AG04450 (cell line): ENCODE data around the gene ECE2. TPM values are rescaled to one million over a fixed set of nuclear protein-coding genes. Genes with fewer than 3 reads are reported as not detected.
"Not testable (repeated sequence)": the region's sequence is repeated elsewhere in the genome, so short reads cannot be mapped to it uniquely, and the experiment has no call there.

ENCODE experiments used
- CTCF ChIA-PET: fragments of 300-600, 350-600 bp; formaldehyde crosslinking; extraction: SDS; loops from one replicate; lab custom pipeline; 2022; ENCODE audit warnings: antibody characterized with exemption, inconsistent platforms; lab: Charles Lee
- POLR2A ChIA-PET: fragments of 350-600 bp; formaldehyde crosslinking; extraction: SDS; loops from one replicate; lab custom pipeline; 2021; ENCODE audit warnings: antibody characterized with exemption, inconsistent platforms; lab: Yijun Ruan, JAX
- DNase-seq: peaks from one replicate; pipeline ENCODE4 v3.0.0-alpha.2; 2011; ENCODE audit warnings: low read depth, low spot score
- H3K27ac ChIP-seq: one replicate; pipeline ENCODE4 v1.5.1; 2012; ENCODE audit warnings: low read depth, low read length, control low read depth
- H3K27me3 ChIP-seq: one replicate; pipeline ENCODE4 v1.6.0; 2012; ENCODE audit warnings: low read length; ENCODE audit not compliant: control insufficient read depth, insufficient read depth
- H3K4me3 ChIP-seq: 2 replicates; pipeline ENCODE4 v1.5.1; 2011; ENCODE audit warnings: mild to moderate bottlenecking, low read depth, low read length, control low read depth
- H3K9me3 ChIP-seq: 2 replicates; pipeline ENCODE4 v1.5.1; 2012; ENCODE audit warnings: low read length; ENCODE audit not compliant: control insufficient read depth, insufficient read depth
- polyA plus RNA-seq: library from polyadenylated mRNA; depleted of rRNA; stranded (reverse); fragments of >200 nt; gene quantifications from 2 replicates; pipeline ENCODE4 v1.2.3, GENCODE V29; 2011
- TF ChIP-seq, protein P1 (sequence below): IDR thresholded peaks from 2 replicates; pipeline ENCODE4 v1.5.1; 2011; ENCODE audit warnings: low read depth, low read length, control low read depth, inconsistent platforms

The ECE2 gene
- polyA plus RNA-seq, 1 experiment, result not detected

DNA sequence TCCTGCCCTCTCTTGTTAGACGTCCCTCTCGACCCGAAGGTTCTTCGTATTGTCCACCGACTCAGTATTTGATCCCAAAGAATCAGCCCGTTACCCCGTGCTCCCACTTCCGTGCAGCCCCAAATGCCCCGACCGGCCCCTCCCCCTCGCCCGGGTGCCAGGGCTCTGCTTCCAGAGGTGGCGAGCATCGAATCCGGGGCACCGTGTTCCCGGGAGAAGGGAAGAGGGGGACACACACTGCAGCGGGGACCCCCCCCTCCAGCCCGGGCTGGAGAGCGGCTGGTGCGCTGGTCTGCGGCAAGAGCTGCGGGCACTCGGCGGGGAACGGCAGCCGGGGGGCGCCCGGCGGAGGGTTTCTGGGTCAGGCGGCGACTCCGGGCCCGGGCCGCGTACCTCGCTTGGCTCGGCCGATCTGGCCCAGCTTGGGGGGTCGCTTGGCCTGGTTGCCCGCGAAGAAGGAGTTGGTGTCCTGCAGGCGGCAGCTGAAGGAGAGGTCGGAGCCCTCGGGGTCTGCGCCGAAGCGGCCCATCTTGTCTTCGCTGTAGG, 15.0 kb upstream of the ECE2 start:
- no peak overlapping the region for H3K27ac ChIP-seq
- peak overlapping the region; percentile 59 for H3K4me3 ChIP-seq
- POLR2A ChIA-PET, result interaction anchor here (0.8 kb wide), 1 partner anchor 32 kb away, joined by 3 read pairs; no protein-coding TSS in a partner anchor
- CTCF ChIA-PET, result interaction anchor here (1.1 to 4.0 kb wide), 3 partner anchors 9 to 33 kb away, joined by 3 to 19 read pairs (median 7); partner anchors contain the start of gene EEF1AKMT4
- peaks cover 31% of the 10 kb centered on the region for H3K27me3 ChIP-seq
- DNase-seq, result no peak
- no peaks in the 10 kb centered on the region for H3K9me3 ChIP-seq
- TF ChIP-seq, protein P1, sequence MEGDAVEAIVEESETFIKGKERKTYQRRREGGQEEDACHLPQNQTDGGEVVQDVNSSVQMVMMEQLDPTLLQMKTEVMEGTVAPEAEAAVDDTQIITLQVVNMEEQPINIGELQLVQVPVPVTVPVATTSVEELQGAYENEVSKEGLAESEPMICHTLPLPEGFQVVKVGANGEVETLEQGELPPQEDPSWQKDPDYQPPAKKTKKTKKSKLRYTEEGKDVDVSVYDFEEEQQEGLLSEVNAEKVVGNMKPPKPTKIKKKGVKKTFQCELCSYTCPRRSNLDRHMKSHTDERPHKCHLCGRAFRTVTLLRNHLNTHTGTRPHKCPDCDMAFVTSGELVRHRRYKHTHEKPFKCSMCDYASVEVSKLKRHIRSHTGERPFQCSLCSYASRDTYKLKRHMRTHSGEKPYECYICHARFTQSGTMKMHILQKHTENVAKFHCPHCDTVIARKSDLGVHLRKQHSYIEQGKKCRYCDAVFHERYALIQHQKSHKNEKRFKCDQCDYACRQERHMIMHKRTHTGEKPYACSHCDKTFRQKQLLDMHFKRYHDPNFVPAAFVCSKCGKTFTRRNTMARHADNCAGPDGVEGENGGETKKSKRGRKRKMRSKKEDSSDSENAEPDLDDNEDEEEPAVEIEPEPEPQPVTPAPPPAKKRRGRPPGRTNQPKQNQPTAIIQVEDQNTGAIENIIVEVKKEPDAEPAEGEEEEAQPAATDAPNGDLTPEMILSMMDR, result no peak

DNA sequence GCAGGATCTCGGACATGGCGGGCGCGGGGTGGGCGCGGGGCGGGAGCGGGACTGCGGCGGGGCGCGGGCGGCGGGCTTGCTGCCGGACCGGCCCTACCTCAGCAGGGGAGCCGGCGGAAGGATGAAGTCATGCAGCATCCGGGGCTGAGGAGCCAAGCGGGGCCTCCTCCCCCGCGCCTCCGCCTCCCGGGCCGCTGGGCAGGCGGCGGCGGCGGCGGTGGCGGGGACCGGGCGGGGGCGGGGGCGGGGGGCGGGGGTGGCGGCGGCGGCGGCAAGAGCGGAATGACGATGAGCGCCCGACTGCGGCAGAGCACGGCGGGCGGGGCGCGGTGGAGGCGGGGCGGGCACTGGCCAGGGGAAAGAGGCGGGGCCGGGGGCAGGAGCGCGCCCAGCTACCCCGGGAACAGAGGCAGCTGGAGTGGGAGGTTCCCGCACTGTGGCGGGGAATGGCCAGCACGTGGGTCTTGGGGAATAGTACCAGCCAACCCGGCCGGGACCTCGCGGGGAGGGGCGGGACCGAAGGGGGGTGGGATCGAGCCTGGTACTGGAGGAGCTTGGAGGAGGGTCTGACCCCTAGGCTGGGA, 14.5 kb upstream of the ECE2 start, which contains the start of gene CAMK2N2:
CAMK2N2 (minus strand) TSS at position 284 of the 584 bp plus-strand sequence; CDS start at position 16, 268 bp downstream.
- POLR2A ChIA-PET, result interaction anchor here (0.6 kb wide), 1 partner anchor 345 kb away, joined by 5 read pairs; no protein-coding TSS in a partner anchor
- H3K27ac ChIP-seq, result no peak within 1 kb of the TSS
- no peak for DNase-seq
- no peaks in the 10 kb centered on the region for H3K9me3 ChIP-seq
- H3K27me3 ChIP-seq, result peaks cover 31% of the 10 kb centered on the region
- CTCF ChIA-PET, result interaction anchor here (0.6 to 4.0 kb wide), 2 partner anchors 12 to 152 kb away, joined by 4 to 19 read pairs; partner anchors contain the start of gene EEF1AKMT4
- H3K4me3 ChIP-seq, result peak within 1 kb of the TSS; percentile 59
- TF ChIP-seq, protein P1, result no peak

DNA sequence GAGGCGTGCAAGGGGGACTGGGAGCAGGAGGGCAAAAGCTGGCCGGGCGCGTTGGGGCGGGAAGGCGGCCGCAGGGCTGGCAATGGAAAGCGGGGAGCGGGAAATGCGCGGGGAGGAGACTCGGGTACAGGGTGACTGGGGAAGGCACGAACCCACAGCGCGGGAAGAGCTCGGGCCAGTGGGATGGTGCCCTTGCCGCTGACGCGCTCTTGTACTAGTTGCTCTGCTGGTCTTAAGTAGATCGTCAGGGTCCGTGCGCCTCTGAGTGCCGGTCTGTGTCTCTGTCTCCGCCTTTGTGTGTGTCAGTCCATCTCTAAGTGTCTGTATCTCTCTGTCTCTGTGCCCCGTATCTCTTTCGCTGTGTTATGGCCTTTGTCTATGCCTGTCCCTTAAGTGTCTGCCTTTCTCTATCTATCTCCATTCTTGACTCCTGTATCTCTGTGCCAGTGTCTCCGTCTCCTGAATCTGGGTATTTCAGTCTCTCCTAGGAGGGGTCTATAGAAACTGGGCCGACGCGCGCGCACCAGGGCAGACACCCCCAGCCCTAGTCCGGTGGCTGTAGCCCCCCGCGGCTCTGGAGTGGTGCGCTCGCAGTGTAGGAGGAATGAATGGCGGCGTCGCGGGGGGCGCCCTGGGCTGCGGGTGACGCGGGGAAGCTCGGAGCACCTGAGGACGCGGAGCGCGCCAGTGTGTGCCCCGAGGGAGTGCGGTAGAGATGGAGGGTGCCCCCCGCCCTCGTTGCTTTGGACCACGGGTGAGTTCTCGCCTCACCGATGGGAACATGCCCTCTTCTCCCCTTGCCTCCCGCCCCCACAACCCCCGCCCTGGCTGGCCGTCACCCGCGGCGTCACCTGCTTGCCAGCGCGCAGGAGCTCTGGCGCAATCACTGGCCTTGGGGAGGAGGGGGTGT, 13.7 kb upstream of the ECE2 start:
- ChIA-PET POLR2A (interaction anchor here (0.6 kb wide), 1 partner anchor 346 kb away, joined by 5 read pairs; no protein-coding TSS in a partner anchor), CTCF (interaction anchor here (0.6 to 4.0 kb wide), 2 partner anchors 12 to 153 kb away, joined by 4 to 19 read pairs; partner anchors contain the start of gene EEF1AKMT4)
- Histone ChIP-seq H3K27me3 (peaks cover 31% of the 10 kb centered on the region), H3K27ac (no peak overlapping the region), H3K4me3 (peak overlapping the region; percentile 59), H3K9me3 (no peaks in the 10 kb centered on the region)
- TF ChIP-seq, protein P1, result no peak
- no peak for DNase-seq

DNA sequence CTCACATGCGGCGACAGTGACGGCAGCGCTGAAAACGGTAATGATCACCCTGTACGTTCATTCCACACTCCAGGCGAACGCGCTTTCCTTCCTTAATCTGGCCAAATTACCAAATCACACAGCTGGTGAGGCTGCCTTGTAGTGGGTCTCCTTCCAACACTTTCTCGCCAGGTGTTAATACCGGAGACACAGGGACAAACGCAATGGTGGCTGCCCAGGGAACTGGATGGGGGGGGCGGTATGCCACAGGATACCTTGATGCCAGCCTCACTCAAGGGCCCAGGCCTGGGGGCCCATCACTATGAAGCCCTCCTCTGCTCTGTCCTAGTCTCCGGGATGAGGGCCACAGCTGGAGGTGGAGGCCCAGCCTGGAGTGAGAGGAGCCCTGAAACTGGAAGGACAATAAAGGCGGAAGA, 13.1 kb upstream of the ECE2 start:
- DNase-seq, result no peak
- POLR2A ChIA-PET, result no interaction called here
- Histone ChIP-seq H3K4me3 (no peak overlapping the region), H3K27ac (no peak overlapping the region), H3K27me3 (peaks cover 31% of the 10 kb centered on the region), H3K9me3 (no peaks in the 10 kb centered on the region)
- CTCF ChIA-PET, result interaction anchor here (4.0 kb wide), 1 partner anchor 13 kb away, joined by 19 read pairs; the partner anchor contains the start of gene EEF1AKMT4
- TF ChIP-seq, protein P1, result no peak

DNA sequence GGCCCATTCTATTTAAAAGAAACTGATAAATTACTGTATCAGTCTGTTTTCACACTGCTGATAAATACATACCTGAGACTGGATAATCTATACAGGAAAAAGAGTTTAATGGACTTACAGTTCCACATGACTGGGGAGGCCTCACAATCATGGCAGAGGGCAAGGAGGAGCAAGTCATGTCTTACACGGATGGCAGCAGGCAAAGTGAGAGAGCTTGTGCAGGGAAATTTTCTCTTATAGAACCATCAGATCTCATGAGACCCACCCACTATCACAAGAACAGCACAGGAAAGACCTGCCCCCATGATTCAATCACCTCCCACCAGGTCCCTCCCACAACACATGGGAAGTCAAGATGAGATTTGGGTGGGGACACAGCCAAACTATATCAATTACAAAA, 8.6 kb upstream of the ECE2 start:
- DNase-seq, H3K27ac ChIP-seq, H3K9me3 ChIP-seq, POLR2A ChIA-PET, H3K4me3 ChIP-seq, CTCF ChIA-PET: not testable (repeated sequence)
- H3K27me3 ChIP-seq, result peaks cover 11% of the 10 kb centered on the region
